Measurements from ENCODE around the gene CDKN2B. TPM values are rescaled to one million over a fixed set of nuclear protein-coding genes. Genes with fewer than 3 reads are reported as not detected.

Gene CDKN2B
- polyA plus RNA-seq, 1 donor, result 0.25 TPM

DNA sequence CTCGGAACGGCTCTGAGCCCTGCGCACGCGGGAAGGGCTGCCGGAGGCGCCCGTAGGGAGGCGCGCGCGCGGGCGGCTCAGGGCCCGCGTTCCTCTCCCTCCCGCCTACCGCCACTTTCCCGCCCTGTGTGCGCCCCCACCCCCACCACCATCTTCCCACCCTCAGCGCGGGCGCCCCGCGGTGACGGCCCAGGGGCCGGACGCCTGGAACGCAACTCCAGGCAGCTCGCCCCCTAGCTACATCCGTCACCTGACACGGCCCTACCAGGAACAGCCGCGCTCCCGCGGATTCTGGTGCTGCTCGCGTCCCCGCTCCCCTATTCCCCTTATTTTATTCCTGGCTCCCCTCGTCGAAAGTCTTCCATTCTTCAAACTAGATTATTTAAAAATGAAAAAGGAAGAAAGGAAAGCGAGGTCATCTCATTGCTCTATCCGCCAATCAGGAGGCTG is 14.5 kb downstream of the CDKN2B start, which contains the start of gene CDKN2B-AS1:
Gene CDKN2B-AS1 (plus strand): TSS at position 236 of the 450 bp plus-strand sequence.
- no peak for DNase-seq (ENCODE audit: low read depth)

DNA sequence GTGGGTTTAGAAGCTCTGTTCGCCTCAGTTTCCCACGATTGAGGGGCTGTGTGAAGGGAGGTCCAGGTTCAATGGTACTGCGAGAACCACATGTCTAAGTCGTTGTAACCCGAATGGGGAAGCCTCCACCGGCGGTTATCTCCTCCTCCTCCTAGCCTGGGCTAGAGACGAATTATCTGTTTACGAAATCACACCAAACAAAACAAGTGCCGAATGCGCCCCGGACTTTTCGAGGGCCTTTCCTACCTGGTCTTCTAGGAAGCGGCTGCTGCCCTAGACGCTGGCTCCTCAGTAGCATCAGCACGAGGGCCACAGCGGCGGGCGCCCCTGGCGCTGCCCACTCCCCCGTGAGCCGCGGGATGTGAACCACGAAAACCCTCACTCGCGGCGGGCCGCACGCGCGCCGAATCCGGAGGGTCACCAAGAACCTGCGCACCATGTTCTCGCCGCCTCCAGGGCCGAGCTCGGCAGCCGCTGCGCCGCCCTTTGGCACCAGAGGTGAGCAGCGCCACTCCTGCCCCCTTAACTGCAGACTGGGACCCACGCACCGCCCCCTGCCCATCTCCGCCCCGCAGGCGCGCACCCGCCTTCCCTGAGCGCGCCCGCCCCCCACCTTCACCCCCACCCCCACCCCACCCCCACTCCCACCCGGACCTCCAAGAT is 15.1 kb downstream of the CDKN2B start, which contains the start of gene CDKN2A:
Gene CDKN2A (minus strand): TSS at position 500 of the 663 bp plus-strand sequence.
- DNase-seq (ENCODE audit: low read depth), result no peak

DNA sequence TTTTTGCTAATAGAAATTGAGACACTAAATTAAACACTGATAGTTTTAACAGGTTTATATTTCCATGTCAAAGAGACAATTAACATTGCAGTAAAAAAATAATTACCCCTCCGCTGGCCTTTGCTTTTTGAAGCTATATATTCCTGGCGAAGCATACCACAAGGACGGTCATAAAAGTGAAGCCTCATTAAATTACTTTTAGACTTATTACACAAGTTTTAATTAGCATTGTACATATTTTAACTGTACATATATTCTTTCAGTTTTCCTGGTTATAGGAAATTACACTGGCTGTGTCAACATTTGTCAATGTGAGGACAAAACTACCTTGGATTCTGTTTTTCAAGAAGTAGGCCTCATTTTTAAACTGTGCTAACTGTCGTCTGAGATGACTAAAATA is 16.1 kb downstream of the CDKN2B start:
- DNase-seq (ENCODE audit: low read depth), result no peak

DNA sequence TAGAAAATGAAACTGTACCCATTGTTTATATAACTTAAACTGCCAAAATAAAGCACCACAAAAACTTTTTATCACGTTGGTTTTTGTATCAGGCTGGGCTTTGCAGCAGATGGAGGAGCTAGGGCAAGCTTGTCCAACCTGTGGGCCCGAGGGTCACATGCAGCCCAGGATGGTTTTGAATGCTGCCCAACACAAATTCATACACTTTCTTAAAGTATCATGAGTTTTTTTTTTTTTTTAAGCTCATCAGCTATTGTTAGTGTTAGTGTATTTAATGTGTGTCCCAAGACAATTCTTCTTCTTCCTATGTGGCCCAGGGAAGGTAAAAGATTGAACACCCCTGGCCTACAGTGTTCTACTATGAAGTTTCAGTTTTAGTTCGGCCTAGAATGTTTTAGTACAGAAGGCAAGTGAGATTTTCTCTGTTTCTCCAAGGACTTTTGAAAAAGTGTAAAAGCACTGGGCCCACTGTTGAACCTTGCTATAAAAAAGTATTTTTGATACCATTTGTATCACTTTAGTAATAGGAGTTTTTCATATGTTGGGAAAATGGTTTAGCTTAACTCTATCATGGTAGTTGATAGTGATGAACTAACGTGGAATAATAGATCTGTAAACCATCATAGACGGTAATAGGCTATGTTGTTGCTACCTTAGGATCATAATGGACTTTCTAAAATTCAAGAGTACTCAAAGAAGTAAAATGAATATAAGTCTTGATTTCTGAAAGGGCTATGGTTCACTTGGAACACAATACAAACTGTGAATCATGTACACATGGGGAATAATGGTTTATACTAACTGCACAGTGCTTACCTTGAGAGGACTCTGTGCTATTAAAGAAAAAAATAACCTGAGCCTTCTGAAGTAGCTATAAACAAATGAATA is 17.8 kb downstream of the CDKN2B start:
- DNase-seq (ENCODE audit: low read depth), result no peak

DNA sequence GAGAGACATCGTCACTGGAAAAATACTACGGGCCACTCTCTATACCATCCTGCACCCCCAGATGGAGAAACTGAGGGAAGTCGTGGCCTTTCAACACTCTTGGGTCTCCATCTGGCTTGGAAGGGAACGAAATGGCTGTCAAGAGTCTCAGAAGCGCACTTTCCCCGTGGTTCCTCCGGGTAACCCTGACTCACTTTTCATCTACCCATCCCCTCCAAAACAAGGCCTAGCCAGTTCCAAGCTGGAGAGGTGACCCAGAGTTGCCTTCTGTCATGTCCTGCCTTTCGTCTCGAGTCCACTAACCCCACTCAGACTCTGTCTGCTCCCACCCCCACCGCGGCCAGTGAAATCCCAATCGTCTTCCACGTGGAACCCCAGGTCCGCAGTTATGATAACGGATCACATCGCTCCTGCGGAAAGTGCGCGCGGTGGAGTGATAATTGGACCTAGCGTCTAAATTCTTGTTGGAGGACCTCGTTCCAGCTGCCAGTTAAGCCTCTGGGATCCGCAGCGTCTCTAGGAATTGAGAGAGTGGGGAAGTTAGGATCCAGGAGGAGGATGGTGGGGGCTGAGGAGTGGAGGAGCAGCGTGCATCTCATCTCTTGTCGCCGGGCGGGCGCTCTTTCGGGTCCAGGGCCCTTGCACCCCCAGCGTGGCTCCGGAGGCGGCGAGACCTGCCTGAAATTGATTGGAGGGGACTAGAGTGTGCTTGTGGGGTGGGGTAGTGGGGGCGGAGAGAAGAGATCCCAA is 19.5 kb downstream of the CDKN2B start:
- no peak for DNase-seq (ENCODE audit: low read depth)

DNA sequence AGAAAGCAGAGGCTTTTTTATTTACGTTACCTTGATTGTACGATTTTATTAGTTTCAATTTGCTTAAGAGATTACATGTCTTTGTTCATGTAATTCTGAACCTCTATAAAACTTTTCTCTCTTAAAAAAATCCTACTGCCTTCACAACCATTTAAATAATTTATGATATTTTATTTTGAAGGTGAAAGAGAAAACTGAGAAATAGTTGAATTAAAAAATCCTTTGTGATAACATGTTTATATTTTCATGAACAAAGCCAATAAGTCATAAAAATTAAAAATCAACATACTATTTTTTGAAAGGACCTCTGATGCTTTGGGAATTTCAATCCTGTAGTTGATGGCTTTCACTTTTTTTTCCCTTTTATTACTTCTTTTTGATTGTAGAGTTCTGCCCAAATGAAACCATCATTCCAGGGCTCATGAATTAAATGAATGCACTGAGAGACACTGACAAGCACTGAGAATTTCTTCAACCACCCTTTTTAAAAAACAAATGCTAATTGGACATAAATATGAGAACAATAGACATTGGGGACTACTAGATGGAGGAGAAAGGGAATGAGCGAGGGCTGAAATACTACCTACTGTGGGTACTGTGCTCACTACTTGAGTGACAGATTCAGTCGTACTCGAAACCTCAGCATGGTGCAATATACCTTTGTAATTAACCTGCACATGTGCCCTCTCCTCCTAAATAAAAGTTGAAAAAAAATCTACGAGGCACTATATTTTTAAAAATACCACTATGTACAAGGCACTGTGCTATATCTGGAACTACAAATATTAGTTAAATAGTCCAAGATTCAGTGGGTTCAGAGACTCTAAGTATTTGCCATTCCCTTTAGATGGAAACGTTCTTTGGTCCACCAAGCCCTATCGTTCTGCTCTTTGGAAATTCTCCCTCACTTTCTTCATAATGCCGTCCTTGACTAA is 20.8 kb downstream of the CDKN2B start:
- no peak for DNase-seq (ENCODE audit: low read depth)

DNA sequence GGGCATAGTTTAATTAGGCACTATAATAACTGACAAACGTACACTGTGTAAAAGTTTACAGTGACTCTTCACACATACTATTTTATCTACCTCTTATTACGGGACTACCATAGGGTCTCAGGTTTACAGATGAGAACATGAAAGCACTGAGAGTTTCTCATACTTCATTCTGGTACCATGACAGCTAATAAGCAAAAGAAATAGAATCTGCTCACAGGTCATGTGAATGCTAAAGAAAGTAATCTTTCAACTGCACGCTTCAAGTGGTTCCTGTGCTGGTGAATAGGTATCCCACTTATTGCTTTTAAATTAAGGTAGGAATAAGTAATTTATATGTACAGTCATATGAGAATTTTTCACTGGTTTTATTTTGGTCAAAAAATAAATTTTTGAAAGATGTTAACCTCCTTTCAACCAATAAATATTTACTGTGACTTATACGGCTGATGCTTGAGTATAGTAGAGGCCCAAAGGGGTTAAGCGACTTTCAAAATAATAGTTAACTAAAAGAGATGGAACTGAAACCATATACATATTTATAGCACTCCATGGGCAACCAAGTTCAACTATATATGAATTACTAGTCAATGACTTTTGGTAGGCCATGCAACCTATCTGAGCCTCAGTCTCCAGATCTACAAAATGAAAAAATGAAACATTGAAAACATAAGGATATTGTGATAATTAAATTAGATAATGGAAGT is 23.0 kb downstream of the CDKN2B start:
- no peak for DNase-seq (ENCODE audit: low read depth)

DNA sequence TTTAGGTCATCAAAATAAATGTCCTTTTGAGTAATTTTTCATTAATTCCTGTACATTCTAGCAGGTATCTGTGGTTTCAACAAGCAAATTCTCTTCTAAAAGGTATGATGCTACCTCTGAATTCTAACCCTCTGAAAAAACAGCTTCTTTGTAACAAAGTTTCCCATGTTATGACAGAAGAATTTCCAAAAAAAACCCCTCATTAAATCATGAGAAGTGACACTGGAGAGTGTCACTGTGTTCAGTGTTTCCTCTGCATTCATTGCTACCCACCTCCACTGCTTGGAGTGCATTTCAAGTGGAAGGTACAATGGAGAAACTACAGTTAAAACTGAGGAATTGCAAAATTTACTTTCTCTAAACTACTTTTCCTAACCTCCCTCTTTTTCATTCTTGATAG is 25.0 kb downstream of the CDKN2B start:
- no peak for DNase-seq (ENCODE audit: low read depth)

DNA sequence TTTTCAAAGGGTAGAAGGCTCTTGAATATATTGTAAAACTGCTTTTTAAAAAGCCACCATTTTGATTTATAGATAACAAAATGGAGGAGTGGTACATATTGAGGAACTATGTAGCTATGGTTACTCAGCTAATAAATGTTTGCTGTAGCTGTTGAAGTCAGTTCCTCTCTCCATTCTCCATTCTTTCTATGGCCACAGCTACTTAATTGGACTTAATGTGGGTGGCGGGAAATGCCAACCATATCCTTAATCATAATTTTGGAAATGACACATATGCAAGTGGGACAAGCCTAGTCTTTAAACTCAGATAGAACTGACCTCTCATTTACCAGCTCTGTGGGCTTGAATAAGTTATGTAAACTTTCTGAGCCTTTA is 25.6 kb downstream of the CDKN2B start:
- no peak for DNase-seq (ENCODE audit: low read depth)

DNA sequence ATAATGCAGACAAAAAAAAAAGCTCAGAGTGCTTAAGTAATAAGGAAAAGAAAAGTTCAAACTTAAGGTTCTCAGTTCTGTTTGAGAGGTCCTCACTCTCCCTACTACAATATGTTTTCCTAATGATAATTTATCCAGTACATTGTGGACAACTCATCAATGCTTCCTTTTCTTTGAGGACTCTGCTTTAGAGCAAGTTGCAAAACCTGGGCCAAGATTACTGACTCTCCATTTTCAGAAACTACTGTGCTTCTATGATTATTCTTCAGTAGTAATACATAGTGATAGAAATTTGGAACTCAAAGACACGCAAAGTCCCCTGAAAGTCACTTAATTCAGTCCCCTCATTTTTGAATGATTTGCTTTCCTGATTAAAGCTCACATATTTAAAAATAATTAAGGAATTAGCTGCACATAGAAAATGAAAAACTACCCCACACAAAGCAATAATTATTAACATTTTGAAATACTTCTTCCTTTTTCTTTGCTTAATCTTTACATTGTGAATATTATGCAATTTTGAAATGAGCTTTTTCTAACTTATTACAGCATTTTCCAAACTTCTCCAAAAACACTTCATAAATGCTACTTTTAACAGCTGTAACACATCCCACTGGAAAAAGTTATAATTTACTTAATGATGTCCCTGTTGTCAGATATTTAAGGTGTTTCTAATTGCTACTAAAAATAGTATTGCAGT is 26.1 kb downstream of the CDKN2B start:
- DNase-seq (ENCODE audit: low read depth), result no peak

DNA sequence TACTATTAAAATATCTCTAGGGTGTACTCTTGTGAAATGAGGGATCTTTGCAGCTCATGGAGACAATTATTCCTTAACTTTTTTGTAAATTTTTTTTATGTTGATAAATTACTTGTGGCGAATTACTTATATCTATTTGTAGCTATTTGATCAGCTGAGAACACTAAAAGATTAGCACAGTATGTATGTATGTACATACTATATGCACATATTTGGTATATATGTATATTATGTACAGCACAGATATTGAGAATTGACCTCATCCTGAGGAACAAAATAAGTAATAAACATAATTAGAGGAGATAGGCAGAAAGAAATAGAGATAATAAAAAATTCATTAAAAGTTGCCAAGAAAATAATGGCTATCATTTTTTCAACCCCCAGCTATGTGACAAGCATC is 26.7 kb downstream of the CDKN2B start:
- no peak for DNase-seq (ENCODE audit: low read depth)

DNA sequence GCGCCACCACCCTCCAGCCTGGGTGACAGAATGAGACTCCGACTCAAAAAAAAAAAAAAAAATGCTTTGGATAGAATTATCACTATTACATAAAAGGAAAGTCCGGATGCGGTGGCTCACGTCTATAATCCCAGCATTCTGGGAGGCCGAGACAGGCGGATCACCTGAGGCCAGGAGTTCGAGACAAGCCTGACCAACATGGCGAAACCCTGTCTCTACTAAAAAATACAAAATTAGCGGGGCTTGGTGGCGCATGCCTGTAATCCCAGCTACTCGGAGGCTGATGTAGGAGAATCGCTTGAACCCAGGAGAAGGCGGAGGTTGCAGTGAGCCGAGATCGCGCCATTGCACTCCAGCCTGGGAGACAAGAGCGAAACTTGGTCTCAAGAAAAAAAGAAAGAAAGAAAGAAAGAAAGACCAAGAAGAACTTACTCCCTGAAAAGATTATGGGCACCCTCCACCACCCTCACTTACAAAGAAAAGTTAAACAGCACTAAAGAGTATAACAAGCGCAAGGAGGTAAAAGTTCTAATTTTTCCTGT is 32.7 kb downstream of the CDKN2B start:
- DNase-seq (ENCODE audit: low read depth), result no peak

DNA sequence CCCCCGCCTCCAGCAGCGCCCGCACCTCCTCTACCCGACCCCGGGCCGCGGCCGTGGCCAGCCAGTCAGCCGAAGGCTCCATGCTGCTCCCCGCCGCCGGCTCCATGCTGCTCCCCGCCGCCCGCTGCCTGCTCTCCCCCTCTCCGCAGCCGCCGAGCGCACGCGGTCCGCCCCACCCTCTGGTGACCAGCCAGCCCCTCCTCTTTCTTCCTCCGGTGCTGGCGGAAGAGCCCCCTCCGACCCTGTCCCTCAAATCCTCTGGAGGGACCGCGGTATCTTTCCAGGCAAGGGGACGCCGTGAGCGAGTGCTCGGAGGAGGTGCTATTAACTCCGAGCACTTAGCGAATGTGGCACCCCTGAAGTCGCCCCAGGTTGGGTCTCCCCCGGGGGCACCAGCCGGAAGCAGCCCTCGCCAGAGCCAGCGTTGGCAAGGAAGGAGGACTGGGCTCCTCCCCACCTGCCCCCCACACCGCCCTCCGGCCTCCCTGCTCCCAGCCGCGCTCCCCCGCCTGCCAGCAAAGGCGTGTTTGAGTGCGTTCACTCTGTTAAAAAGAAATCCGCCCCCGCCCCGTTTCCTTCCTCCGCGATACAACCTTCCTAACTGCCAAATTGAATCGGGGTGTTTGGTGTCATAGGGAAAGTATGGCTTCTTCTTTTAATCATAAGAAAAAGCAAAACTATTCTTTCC is 34.2 kb downstream of the CDKN2B start:
- DNase-seq (ENCODE audit: low read depth), result no peak

DNA sequence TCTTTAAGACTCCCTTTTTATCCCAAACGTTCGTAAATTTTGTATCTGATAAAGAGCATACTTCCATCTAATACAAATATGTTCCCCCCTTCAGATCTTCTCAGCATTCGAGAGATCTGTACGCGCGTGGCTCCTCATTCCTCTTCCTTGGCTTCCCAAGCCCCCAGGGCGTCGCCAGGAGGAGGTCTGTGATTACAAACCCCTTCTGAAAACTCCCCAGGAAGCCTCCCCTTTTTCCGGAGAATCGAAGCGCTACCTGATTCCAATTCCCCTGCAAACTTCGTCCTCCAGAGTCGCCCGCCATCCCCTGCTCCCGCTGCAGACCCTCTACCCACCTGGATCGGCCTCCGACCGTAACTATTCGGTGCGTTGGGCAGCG is 34.8 kb downstream of the CDKN2B start:
- no peak for DNase-seq (ENCODE audit: low read depth)

DNA sequence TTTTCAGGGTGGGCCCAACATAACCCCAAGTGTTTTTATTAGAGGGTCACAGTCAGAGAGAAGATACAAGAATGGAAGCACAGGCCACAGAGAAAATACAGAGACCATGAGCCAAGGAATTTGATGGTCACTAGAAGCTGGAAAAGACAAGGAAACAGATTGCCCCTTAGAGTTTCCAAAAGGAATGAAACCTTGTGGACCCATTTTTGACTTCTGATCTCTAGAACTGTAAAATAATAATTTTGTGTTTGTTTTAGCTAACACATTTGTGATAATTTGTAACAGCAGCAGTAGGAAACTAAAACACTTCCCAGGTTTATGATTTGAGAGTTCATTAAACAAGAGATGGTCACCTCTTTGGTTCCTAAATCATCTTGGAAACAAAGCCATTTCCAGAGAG is 36.7 kb downstream of the CDKN2B start:
- DNase-seq (ENCODE audit: low read depth), result no peak

DNA sequence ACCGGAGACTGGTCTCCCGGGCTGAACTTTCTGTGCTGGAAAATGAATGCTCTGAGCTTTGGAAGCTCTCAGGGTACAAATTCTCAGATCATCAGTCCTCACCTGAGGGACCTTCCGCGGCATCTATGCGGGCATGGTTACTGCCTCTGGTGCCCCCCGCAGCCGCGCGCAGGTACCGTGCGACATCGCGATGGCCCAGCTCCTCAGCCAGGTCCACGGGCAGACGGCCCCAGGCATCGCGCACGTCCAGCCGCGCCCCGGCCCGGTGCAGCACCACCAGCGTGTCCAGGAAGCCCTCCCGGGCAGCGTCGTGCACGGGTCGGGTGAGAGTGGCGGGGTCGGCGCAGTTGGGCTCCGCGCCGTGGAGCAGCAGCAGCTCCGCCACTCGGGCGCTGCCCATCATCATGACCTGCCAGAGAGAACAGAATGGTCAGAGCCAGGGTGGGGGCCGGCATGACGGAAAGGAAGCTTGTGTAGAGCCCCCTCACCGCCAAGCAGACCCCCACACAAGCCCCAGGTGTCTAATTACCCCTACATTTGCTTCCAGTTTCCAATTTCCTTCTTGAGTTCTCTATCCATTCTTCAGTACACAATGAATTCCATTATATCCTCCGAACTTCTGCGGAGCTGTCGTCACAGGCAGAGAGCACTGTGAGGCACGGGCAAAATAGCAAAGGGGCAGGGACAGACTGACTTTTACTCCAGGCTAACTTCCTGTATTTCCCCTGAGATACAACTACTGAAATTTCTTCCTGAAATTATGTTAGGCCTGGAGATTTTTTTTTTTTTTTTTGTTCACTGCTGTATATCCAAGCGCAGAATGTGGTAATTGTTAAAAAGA is 38.1 kb downstream of the CDKN2B start:
- no peak for DNase-seq (ENCODE audit: low read depth)

DNA sequence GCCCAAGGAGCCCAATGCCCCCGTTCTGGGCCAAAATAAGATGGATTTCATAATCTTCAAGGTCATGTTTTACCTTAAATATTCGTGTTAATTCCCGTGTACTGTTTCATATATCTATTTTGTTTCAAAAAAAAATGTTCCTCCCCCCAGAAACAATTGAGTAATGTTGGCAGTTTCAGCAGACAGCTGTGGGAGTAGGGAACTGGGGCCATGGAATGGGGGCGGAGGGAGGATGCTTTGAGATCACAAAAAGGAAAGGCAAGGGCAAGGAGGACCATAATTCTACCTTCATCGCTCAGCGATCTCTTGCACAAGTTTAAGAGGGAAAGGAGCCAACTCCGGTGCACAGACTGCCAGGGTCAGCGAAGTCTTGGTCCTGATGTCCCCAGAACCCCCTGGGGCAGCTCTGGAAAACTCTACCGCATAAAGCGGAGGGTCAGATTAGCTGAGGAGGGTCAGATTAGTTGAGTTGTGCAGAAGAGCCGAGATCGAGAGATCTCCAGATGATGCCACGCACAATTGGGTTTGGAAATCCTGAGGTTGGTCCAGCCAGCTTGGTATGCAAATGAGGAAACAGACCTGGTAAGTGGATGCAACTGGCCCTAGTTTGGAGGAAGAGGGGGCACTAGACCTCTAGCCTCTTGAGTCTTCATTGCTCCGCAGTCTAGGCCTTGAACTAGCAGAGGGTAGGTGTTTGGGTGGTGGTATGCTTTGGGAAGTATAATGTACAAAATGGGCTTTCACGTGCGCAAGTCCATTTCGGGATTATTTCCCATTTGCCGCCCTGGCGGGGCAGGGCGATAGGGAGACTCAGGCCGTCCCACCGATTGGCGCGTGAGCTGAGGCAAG is 38.9 kb downstream of the CDKN2B start:
- no peak for DNase-seq (ENCODE audit: low read depth)
